Parathyroid adenoma (tissue), 2 donors: Measurements from ENCODE around the gene GDI2.

ENCODE experiments used
- H2AFZ ChIP-seq: fragments of 300-600 bp; sonication (generic); one replicate; pipeline ENCODE4 v1.7.0; 2017; ENCODE audit warnings: antibody characterized with exemption, mild to moderate bottlenecking
- H3K27ac ChIP-seq: fragments of 300-600 bp; sonication (generic); one replicate; pipeline ENCODE4 v1.7.0; 2017
- H3K27me3 ChIP-seq: fragments of 300-600 bp; sonication (generic); one replicate; pipeline ENCODE4 v1.7.0; 2017; ENCODE audit warnings: low read length; ENCODE audit not compliant: control insufficient read depth, insufficient read depth
- H3K36me3 ChIP-seq: fragments of 300-600 bp; sonication (generic); one replicate; pipeline ENCODE4 v1.7.0; 2017; ENCODE audit warnings: low read length; ENCODE audit not compliant: control insufficient read depth, insufficient read depth
- H3K4me1 ChIP-seq: fragments of 300-600 bp; sonication (generic); one replicate; pipeline ENCODE4 v1.7.0; 2017; ENCODE audit warnings: control low read depth
- H3K4me2 ChIP-seq: fragments of 300-600 bp; sonication (generic); one replicate; pipeline ENCODE4 v1.7.0; 2017; ENCODE audit warnings: low read length
- H3K4me3 ChIP-seq: fragments of 300-600 bp; sonication (generic); one replicate; pipeline ENCODE4 v1.7.0; 2017; ENCODE audit warnings: low read depth, low read length
- H3K79me2 ChIP-seq: fragments of 300-600 bp; sonication (generic); one replicate; pipeline ENCODE4 v1.7.0; 2017; ENCODE audit warnings: control low read depth
- H3K9ac ChIP-seq: fragments of 300-600 bp; sonication (generic); one replicate; pipeline ENCODE4 v1.7.0; 2017; ENCODE audit warnings: mild to moderate bottlenecking
- H3K9me3 ChIP-seq: fragments of 300-600 bp; sonication (generic); one replicate; pipeline ENCODE4 v1.7.0; 2017; ENCODE audit warnings: low read length; ENCODE audit not compliant: control insufficient read depth
- CTCF ChIP-seq: fragments of 300-600 bp; sonication (generic); IDR thresholded peaks from one replicate; pipeline ENCODE4 v1.7.0; 2017; ENCODE audit warnings: antibody characterized with exemption, mild to moderate bottlenecking
- donor health status: primary hyperparathyroidism.

The GDI2 gene

DNA sequence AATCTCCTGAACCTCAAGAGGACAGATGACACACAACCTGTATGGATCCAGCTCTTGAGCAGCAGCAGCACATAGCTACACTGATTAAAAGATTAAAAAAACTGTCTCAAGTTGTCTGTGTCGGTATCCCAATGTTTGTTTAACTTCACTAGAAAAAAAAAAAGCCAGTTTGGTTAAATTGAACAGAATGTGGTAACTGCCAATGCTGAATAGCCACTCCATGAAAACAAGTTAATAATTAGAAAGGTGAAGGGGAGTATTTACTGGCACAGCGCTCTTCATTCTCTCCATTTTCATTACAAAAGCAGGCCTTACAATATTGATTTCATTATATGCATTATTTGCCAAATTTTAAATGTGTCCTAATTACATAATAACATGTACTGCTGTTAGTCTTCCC lies 47.6 kb downstream of the GDI2 start:
- no peak overlapping the region for H3K27ac ChIP-seq
- no peak overlapping the region for H3K4me2 ChIP-seq
- no peaks in the 10 kb centered on the region for H3K9me3 ChIP-seq
- H3K4me3 ChIP-seq = no peak overlapping the region
- no peaks in the 10 kb centered on the region for H3K4me1 ChIP-seq
- no peak overlapping the region for H2AFZ ChIP-seq
- H3K36me3 ChIP-seq = no peaks in the 10 kb centered on the region
- H3K9ac ChIP-seq = no peak overlapping the region
- H3K79me2 ChIP-seq = peaks cover 2% of the 10 kb centered on the region
- TF ChIP-seq CTCF = no peak
- no peaks in the 10 kb centered on the region for H3K27me3 ChIP-seq

DNA sequence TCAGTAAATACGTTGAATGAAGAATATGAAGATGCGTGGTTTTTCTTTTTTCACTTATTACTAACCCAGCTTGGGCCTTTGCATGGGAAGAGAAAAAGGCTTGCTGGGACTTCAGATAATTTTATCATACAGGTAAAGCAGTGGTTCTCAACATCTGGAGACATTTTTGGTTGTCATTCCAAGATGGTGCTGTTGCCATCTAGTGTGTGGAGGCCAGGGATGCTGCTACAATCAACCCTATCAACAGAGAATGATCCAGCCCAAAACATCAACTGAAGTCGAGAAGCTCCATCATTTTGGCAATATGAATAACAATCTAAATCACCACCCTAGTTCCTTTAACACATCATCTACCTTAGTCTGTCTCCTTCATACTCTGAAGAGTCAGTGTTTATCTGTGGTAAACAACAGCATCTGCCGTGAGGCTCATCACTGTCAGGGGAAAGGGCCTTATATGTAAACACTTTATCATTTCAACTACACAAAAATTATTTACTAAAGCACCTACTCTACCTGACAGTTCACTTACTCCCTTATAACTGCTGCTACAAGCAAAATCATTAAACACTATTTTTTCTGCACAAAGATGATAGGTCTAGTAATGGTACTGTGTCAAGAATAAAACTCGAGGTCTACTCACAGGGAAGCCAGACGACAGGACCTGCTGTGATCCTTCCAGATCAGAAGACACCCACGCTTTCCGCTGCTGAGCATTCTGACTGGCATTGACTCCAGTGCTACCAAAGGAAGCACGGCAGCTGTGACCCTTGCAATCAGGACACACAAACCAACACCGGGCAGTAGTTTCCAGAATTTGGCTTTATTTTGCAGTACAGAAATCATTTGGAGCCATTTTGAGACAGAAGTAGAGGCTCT lies 48.6 kb downstream of the GDI2 start:
- no peak for TF ChIP-seq CTCF
- Histone ChIP-seq H3K27me3 (no peaks in the 10 kb centered on the region), H3K4me3 (no peak overlapping the region), H3K36me3 (no peaks in the 10 kb centered on the region), H3K9ac (no peak overlapping the region), H3K9me3 (no peaks in the 10 kb centered on the region), H3K4me1 (no peaks in the 10 kb centered on the region), H3K79me2 (peaks cover 2% of the 10 kb centered on the region), H3K27ac (no peak overlapping the region), H2AFZ (no peak overlapping the region), H3K4me2 (no peak overlapping the region)

GRCh38 chr10:5762531-5762930 lies 50.7 kb downstream of the GDI2 start:
- no peak for TF ChIP-seq CTCF
- Histone ChIP-seq H3K79me2 (no peaks in the 10 kb centered on the region), H3K36me3 (no peaks in the 10 kb centered on the region), H2AFZ (no peak overlapping the region), H3K9ac (no peak overlapping the region), H3K4me2 (no peak overlapping the region), H3K4me1 (no peaks in the 10 kb centered on the region), H3K27me3 (no peaks in the 10 kb centered on the region), H3K4me3 (no peak overlapping the region), H3K27ac (no peak overlapping the region), H3K9me3 (no peaks in the 10 kb centered on the region)

DNA sequence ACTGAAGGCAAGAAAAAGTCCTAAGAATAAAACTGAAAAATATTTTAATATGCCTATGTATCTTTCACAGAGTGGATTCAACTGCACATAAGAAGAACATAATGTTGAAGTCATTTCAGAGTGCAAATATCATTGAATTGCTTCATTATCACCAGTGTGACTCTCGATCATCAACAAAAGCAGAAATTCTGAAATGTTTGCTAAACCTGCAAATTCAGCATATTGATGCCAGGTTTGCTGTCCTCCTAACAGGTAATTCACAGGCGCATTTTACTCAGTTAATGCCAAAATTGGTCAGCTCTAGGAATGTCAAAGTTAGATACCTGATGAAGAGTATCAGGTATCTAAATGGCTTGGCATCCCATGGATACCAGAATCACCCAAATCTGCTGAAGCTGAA lies 52.0 kb downstream of the GDI2 start:
- H3K4me1 ChIP-seq = no peaks in the 10 kb centered on the region
- H3K27ac ChIP-seq = no peak overlapping the region
- H2AFZ ChIP-seq = no peak overlapping the region
- no peaks in the 10 kb centered on the region for H3K9me3 ChIP-seq
- H3K27me3 ChIP-seq = no peaks in the 10 kb centered on the region
- no peak for TF ChIP-seq CTCF
- no peak overlapping the region for H3K9ac ChIP-seq
- H3K4me2 ChIP-seq = no peak overlapping the region
- no peaks in the 10 kb centered on the region for H3K79me2 ChIP-seq
- no peak overlapping the region for H3K4me3 ChIP-seq
- no peaks in the 10 kb centered on the region for H3K36me3 ChIP-seq

- TF ChIP-seq CTCF = no peak
- Histone ChIP-seq H3K9ac (no peak overlapping the region), H3K27me3 (no peaks in the 10 kb centered on the region), H3K36me3 (no peaks in the 10 kb centered on the region), H3K4me2 (no peak overlapping the region), H3K27ac (no peak overlapping the region), H3K79me2 (no peaks in the 10 kb centered on the region), H3K4me1 (no peaks in the 10 kb centered on the region), H3K4me3 (no peak overlapping the region), H3K9me3 (no peaks in the 10 kb centered on the region), H2AFZ (no peak overlapping the region)
These were observed 52.7 kb downstream of the GDI2 start for GRCh38 chr10:5760515-5760914.
